ENCODE measurements around the gene HECW1. TPM values are rescaled to one million over a fixed set of nuclear protein-coding genes. Genes with fewer than 3 reads are reported as not detected.

The HECW1 gene
- total RNA-seq, 3 donors from 2014 or later (not counting 1 experiment from before 2014, with no cell fraction given), result not detected

- Histone ChIP-seq H3K36me3 (ENCODE audit: control insufficient read depth, insufficient read depth, low read length) (no peaks in the 10 kb centered on the region), H3K9me3 (ENCODE audit: control insufficient read depth, insufficient read depth, low read length) (no peaks in the 10 kb centered on the region), H3K27ac (ENCODE audit: low read length) (no peak overlapping the region), H3K4me3 (ENCODE audit: low read length) (no peak overlapping the region), H3K27me3 (ENCODE audit: control insufficient read depth, insufficient read depth, low read length) (peaks cover 3% of the 10 kb centered on the region), H3K4me1 (ENCODE audit: control insufficient read depth, insufficient read depth, low read length) (no peaks in the 10 kb centered on the region)
- 76% methylated on average over 6 of the region's 6 CpGs for WGBS (ENCODE audit: insufficient coverage)
- intact Hi-C loops (cut with micrococcal nuclease), result no loop called here
- Mint-ChIP-seq H3K27me3 (ENCODE audit: low read depth in 2 of 2) (peaks cover 14 to 21% of the 10 kb centered on the region in 2 donors), H3K4me1 (no peaks in the 10 kb centered on the region), H3K36me3 (no peaks in the 10 kb centered on the region), H3K9me3 (no peaks in the 10 kb centered on the region), H3K4me3 (no peak overlapping the region), H3K27ac (no peak overlapping the region)
- no peak for TF ChIP-seq CTCF (IDR thresholded peaks at IDR 0.05)
- DNase-seq (no peak), ATAC-seq (no peak)
Measured at GRCh38 chr7:43078794-43079193, 33.7 kb upstream of the HECW1 start.

GRCh38 chr7:43081603-43082002, 30.8 kb upstream of the HECW1 start:
- no peak for DNase-seq
- H3K4me3 Mint-ChIP-seq, result no peak overlapping the region
- no peak for ATAC-seq
- no peaks in the 10 kb centered on the region for H3K36me3 ChIP-seq (ENCODE audit: control insufficient read depth, insufficient read depth, low read length)
- peaks cover 3% of the 10 kb centered on the region for H3K27me3 ChIP-seq (ENCODE audit: control insufficient read depth, insufficient read depth, low read length)
- no peaks in the 10 kb centered on the region for H3K4me1 Mint-ChIP-seq
- no peaks in the 10 kb centered on the region for H3K4me1 ChIP-seq (ENCODE audit: control insufficient read depth, insufficient read depth, low read length)
- no peaks in the 10 kb centered on the region for H3K36me3 Mint-ChIP-seq
- H3K9me3 ChIP-seq (ENCODE audit: control insufficient read depth, insufficient read depth, low read length), result no peaks in the 10 kb centered on the region
- TF ChIP-seq CTCF (IDR thresholded peaks at IDR 0.05), result no peak
- H3K27ac ChIP-seq (ENCODE audit: low read length), result no peak overlapping the region
- intact Hi-C loops (cut with micrococcal nuclease), result no loop called here
- H3K4me3 ChIP-seq (ENCODE audit: low read length), result no peak overlapping the region
- no peaks in the 10 kb centered on the region for H3K9me3 Mint-ChIP-seq
- WGBS (ENCODE audit: insufficient coverage), result 92% methylated on average over 4 of the region's 4 CpGs
- no peak overlapping the region for H3K27ac Mint-ChIP-seq
- peaks cover 29 to 38% of the 10 kb centered on the region in 2 donors for H3K27me3 Mint-ChIP-seq (ENCODE audit: low read depth in 2 of 2)

GRCh38 chr7:43083106-43083505, 29.3 kb upstream of the HECW1 start:
- Histone ChIP-seq H3K27me3 (ENCODE audit: control insufficient read depth, insufficient read depth, low read length) (peaks cover 3% of the 10 kb centered on the region), H3K36me3 (ENCODE audit: control insufficient read depth, insufficient read depth, low read length) (no peaks in the 10 kb centered on the region), H3K4me1 (ENCODE audit: control insufficient read depth, insufficient read depth, low read length) (no peaks in the 10 kb centered on the region), H3K27ac (ENCODE audit: low read length) (no peak overlapping the region), H3K9me3 (ENCODE audit: control insufficient read depth, insufficient read depth, low read length) (no peaks in the 10 kb centered on the region), H3K4me3 (ENCODE audit: low read length) (no peak overlapping the region)
- TF ChIP-seq CTCF (IDR thresholded peaks at IDR 0.05), result no peak
- DNase-seq (no peak), ATAC-seq (no peak)
- H3K36me3 Mint-ChIP-seq, result no peaks in the 10 kb centered on the region
- H3K4me3 Mint-ChIP-seq, result no peak overlapping the region
- intact Hi-C loops (cut with micrococcal nuclease), result no loop called here
- peaks cover 31 to 41% of the 10 kb centered on the region in 2 donors for H3K27me3 Mint-ChIP-seq (ENCODE audit: low read depth in 2 of 2)
- H3K9me3 Mint-ChIP-seq, result peaks cover 0 to 2% of the 10 kb centered on the region in 2 donors
- no peaks in the 10 kb centered on the region for H3K4me1 Mint-ChIP-seq
- WGBS (ENCODE audit: insufficient coverage), result 79% methylated on average over 2 of the region's 2 CpGs
- no peak overlapping the region for H3K27ac Mint-ChIP-seq

GRCh38 chr7:43085017-43085416, 27.4 kb upstream of the HECW1 start:
- peaks cover 23 to 36% of the 10 kb centered on the region in 2 donors for H3K27me3 Mint-ChIP-seq (ENCODE audit: low read depth in 2 of 2)

More at GRCh38 chr7:43085017-43085416, 27.4 kb upstream of the HECW1 start:
- Histone ChIP-seq H3K27me3 (ENCODE audit: control insufficient read depth, insufficient read depth, low read length) (peaks cover 3% of the 10 kb centered on the region), H3K36me3 (ENCODE audit: control insufficient read depth, insufficient read depth, low read length) (no peaks in the 10 kb centered on the region), H3K4me1 (ENCODE audit: control insufficient read depth, insufficient read depth, low read length) (no peaks in the 10 kb centered on the region), H3K9me3 (ENCODE audit: control insufficient read depth, insufficient read depth, low read length) (no peaks in the 10 kb centered on the region), H3K4me3 (ENCODE audit: low read length) (no peak overlapping the region), H3K27ac (ENCODE audit: low read length) (no peak overlapping the region)
- intact Hi-C loops (cut with micrococcal nuclease), result no loop called here
- Mint-ChIP-seq H3K4me3 (no peak overlapping the region), H3K4me1 (no peaks in the 10 kb centered on the region), H3K36me3 (no peaks in the 10 kb centered on the region), H3K27ac (no peak overlapping the region), H3K9me3 (peaks cover 0 to 2% of the 10 kb centered on the region in 2 donors)
- DNase-seq, result no peak
- 86% methylated on average over 2 of the region's 2 CpGs for WGBS (ENCODE audit: insufficient coverage)
- TF ChIP-seq CTCF (IDR thresholded peaks at IDR 0.05), result no peak
- ATAC-seq, result no peak

All from natural killer cell (primary cell).